ENCODE results near the gene ANGPTL4.

DNA sequence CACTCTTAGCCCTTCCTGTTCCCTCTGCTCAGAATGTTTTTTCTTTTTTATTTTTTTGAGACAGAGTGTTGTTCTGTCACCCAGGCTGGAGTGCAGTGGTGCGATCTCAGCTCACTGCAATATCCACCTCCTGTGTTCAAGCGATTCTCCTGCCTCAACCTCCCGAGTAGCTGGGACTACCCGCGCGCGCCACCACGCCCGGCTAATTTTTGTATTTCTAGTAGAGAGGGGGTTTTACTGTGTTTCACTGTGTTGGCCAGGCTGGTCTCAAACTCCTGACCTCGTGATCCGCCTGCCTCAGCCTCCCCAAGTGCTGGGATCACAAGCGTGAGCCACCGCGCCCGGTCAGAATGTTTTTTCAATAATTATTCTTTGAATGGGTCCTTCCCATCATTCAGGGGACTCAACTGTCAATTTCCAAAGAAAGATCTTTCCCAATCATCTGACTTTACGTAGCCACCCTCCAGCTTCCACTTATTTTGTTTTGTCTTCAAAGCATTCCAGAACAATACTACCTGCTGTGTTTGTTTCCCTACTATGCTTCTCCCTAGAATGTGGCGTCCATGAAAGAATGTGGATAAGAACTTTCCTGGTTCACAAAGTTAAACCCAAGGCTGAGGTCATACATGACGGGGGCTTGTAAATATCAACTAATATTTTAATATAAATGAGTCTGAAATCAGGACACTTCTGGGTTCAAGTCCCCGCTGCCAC lies 44.0 kb upstream of the ANGPTL4 start:
- TF ChIP-seq, protein P1, sequence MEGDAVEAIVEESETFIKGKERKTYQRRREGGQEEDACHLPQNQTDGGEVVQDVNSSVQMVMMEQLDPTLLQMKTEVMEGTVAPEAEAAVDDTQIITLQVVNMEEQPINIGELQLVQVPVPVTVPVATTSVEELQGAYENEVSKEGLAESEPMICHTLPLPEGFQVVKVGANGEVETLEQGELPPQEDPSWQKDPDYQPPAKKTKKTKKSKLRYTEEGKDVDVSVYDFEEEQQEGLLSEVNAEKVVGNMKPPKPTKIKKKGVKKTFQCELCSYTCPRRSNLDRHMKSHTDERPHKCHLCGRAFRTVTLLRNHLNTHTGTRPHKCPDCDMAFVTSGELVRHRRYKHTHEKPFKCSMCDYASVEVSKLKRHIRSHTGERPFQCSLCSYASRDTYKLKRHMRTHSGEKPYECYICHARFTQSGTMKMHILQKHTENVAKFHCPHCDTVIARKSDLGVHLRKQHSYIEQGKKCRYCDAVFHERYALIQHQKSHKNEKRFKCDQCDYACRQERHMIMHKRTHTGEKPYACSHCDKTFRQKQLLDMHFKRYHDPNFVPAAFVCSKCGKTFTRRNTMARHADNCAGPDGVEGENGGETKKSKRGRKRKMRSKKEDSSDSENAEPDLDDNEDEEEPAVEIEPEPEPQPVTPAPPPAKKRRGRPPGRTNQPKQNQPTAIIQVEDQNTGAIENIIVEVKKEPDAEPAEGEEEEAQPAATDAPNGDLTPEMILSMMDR (IDR thresholded peaks at IDR 0.05; ENCODE audit: low read length): no peak
- TF ChIP-seq EZH2 (IDR thresholded peaks at IDR 0.05; ENCODE audit: borderline replicate concordance, low read length): no peak
